ENCODE results near the gene FKBP4. TPM values are rescaled to one million over a fixed set of nuclear protein-coding genes. Genes with fewer than 3 reads are reported as not detected.

FKBP4 gene
- total RNA-seq, 1 donor: 17.4 TPM

DNA sequence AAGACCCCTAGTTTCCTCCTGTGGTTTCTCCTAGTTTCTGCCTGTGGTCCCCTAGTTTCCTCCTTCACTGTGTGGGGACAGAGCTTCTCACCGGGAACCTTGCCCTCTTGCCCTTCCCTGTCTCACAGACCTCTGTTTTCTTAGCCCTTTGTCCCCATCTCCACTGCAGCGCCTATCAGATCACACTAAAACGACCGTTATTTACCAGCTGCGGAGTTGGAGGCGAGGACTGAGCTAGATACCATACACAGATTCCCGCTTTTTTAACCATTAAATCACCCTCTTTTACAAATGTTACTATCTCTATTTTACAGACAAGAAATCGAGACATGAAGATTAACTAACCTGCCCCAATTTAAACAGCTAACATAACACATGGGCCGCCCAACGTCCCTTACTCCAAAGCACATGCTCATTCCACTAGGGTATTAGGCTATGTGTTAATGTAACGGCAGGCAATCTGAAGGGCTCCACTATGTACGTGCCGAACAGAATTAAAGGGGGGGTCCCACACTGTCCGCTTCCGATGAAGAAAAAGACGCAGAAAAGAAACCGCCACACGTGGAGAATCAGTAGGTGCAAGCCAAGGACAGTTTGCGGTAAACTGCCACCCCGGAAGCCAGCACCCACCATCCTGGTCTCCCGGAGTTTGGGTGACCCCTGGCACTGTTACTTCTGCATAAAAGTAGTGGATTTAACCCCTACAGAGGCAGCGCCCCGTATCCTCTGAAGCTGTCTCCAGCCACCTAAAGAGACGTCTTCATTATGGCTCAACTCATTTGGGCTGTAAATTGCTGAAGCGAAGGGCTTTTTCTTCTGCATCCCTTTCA is 1.9 kb upstream of the FKBP4 start:
- H3K9me3 ChIP-seq (ENCODE audit: low read depth, low read length): no peaks in the 10 kb centered on the region
- peaks cover 5% of the 10 kb centered on the region for H3K36me3 ChIP-seq (ENCODE audit: insufficient read depth, low read length)
- TF ChIP-seq, protein P1, sequence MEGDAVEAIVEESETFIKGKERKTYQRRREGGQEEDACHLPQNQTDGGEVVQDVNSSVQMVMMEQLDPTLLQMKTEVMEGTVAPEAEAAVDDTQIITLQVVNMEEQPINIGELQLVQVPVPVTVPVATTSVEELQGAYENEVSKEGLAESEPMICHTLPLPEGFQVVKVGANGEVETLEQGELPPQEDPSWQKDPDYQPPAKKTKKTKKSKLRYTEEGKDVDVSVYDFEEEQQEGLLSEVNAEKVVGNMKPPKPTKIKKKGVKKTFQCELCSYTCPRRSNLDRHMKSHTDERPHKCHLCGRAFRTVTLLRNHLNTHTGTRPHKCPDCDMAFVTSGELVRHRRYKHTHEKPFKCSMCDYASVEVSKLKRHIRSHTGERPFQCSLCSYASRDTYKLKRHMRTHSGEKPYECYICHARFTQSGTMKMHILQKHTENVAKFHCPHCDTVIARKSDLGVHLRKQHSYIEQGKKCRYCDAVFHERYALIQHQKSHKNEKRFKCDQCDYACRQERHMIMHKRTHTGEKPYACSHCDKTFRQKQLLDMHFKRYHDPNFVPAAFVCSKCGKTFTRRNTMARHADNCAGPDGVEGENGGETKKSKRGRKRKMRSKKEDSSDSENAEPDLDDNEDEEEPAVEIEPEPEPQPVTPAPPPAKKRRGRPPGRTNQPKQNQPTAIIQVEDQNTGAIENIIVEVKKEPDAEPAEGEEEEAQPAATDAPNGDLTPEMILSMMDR (IDR thresholded peaks at IDR 0.05; ENCODE audit: extremely low read depth, low read depth, low read length): no peak

DNA sequence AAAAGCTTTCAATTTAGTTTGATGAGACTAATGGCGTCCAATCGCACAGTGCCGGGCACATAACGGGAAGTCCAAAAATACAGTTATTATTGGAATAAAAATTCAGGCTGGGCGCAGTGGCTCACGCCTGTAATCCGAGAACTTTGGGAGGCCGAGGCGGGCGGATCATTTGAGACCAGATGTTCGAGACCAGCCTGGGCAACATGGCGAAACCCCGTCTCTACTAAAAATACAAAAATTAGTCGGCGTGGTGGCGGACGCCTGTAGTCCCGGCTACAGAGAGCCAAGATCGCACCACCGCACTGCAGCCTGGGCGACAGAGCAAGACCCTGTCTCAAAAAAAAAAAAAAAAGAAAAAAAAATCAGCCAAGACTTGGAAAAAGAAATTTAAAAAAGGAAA is 1.2 kb upstream of the FKBP4 start:
- Histone ChIP-seq H4K20me1 (ENCODE audit: insufficient read depth, low read length) (peaks cover 15% of the 10 kb centered on the region), H3K27ac (ENCODE audit: low read depth, low read length) (no peak overlapping the region), H3K9me3 (ENCODE audit: low read depth, low read length) (no peaks in the 10 kb centered on the region), H3K4me1 (ENCODE audit: insufficient read depth, low read length) (peaks cover 12% of the 10 kb centered on the region), H3K79me2 (ENCODE audit: insufficient read depth, low read length) (peaks cover 26% of the 10 kb centered on the region), H2AFZ (ENCODE audit: low read length) (no peak overlapping the region), H3K4me3 (ENCODE audit: insufficient read depth, low read length) (no peak overlapping the region), H3K36me3 (ENCODE audit: insufficient read depth, low read length) (peaks cover 12% of the 10 kb centered on the region), H3K4me2 (ENCODE audit: insufficient read depth, low read length) (no peak overlapping the region), H3K27me3 (ENCODE audit: insufficient read depth, low read length) (peaks cover 16% of the 10 kb centered on the region)
- no peak for DNase-seq (ENCODE audit: insufficient read length, low spot score, missing footprints)
- TF ChIP-seq, protein P1 (IDR thresholded peaks at IDR 0.05; ENCODE audit: extremely low read depth, low read depth, low read length): no peak

More for the DNA sequence above, 1.9 kb upstream of the FKBP4 start:
- H3K4me1 ChIP-seq (ENCODE audit: insufficient read depth, low read length): peaks cover 12% of the 10 kb centered on the region
- no peak overlapping the region for H3K4me2 ChIP-seq (ENCODE audit: insufficient read depth, low read length)
- peaks cover 18% of the 10 kb centered on the region for H3K27me3 ChIP-seq (ENCODE audit: insufficient read depth, low read length)
- no peak for DNase-seq (ENCODE audit: insufficient read length, low spot score, missing footprints)
- H2AFZ ChIP-seq (ENCODE audit: low read length): no peak overlapping the region
- H3K4me3 ChIP-seq (ENCODE audit: insufficient read depth, low read length): no peak overlapping the region
- no peak overlapping the region for H3K27ac ChIP-seq (ENCODE audit: low read depth, low read length)
- H3K79me2 ChIP-seq (ENCODE audit: insufficient read depth, low read length): peaks cover 22% of the 10 kb centered on the region
- H4K20me1 ChIP-seq (ENCODE audit: insufficient read depth, low read length): peaks cover 12% of the 10 kb centered on the region

DNA sequence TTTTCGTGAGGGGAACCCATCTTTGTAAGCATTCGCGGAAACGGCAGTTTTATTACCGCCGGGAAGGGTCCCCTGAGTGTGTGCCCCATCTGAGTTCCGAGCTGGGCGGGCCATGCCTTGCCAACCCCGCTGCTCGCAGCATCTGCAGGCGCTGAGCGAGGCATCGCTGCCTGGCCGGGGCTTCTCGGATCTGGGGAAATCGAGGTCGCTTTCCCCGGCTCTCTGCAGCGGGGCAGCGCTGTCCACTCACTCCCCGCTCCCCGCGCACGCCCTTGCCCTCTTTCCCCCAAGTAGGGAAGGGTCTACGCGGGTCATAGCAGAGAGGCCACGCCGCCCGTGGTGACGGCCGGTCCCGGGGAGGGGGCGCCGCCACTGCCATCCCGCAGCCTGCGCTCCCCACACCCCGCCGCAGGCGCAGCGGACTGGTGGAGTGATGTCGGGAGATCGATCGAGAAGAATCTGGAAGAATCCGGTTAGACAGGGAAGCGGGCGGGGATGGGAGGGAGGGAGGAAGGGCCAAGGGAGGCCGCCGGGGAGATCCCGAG is 507 bp upstream of the FKBP4 start:
- Histone ChIP-seq H3K9me3 (ENCODE audit: low read depth, low read length) (no peaks in the 10 kb centered on the region), H3K27me3 (ENCODE audit: insufficient read depth, low read length) (peaks cover 12% of the 10 kb centered on the region), H2AFZ (ENCODE audit: low read length) (peak overlapping the region; percentile 77), H4K20me1 (ENCODE audit: insufficient read depth, low read length) (peaks cover 15% of the 10 kb centered on the region), H3K4me3 (ENCODE audit: insufficient read depth, low read length) (peak overlapping the region; percentile 92), H3K4me2 (ENCODE audit: insufficient read depth, low read length) (peak overlapping the region; percentile 88), H3K79me2 (ENCODE audit: insufficient read depth, low read length) (peaks cover 26% of the 10 kb centered on the region), H3K27ac (ENCODE audit: low read depth, low read length) (no peak overlapping the region), H3K4me1 (ENCODE audit: insufficient read depth, low read length) (peaks cover 12% of the 10 kb centered on the region), H3K36me3 (ENCODE audit: insufficient read depth, low read length) (peaks cover 19% of the 10 kb centered on the region)
- DNase-seq (ENCODE audit: insufficient read length, low spot score, missing footprints): no peak
- TF ChIP-seq, protein P1 (IDR thresholded peaks at IDR 0.05; ENCODE audit: extremely low read depth, low read depth, low read length): no peak

All from osteoblast (primary cell).